WTC11 (cell line): ENCODE results near the gene CA10. TPM values are rescaled to one million over a fixed set of nuclear protein-coding genes. Genes with fewer than 3 reads are reported as not detected.

Experiments
- ATAC-seq: fragments of 200-7000 bp; cut with Tn5 transposase; 2 replicates; pipeline ENCODE4 v1.10.0; 2021; ENCODE audit warnings: mild to moderate bottlenecking, moderate library complexity
- CTCF ChIA-PET: fragments of 300-600 bp; sonication (Branson Sonifier 250); formaldehyde crosslinking; loops from one replicate; lab custom pipeline; 2021; ENCODE audit warnings: antibody characterized with exemption; lab: Charles Lee
- POLR2A ChIA-PET: fragments of 350-600 bp; sonication (Branson Sonifier 250); formaldehyde crosslinking; loops from one replicate; lab custom pipeline; 2021; ENCODE audit warnings: antibody characterized with exemption; lab: Charles Lee
- DNase-seq: peaks from one replicate; pipeline ENCODE4 v3.0.0; 2021; ENCODE audit warnings: low spot score
- H3K27ac Mint-ChIP-seq: 2 replicates; pipeline ENCODE4 v1.8.0; 2021; ENCODE audit warnings: mixed read lengths
- H3K27me3 Mint-ChIP-seq: 2 replicates; pipeline ENCODE4 v1.8.0; 2021; ENCODE audit warnings: low read depth, mild to moderate bottlenecking, moderate library complexity, mixed read lengths
- H3K36me3 Mint-ChIP-seq: 2 replicates; pipeline ENCODE4 v1.8.0; 2021; ENCODE audit warnings: mixed read lengths
- H3K4me1 Mint-ChIP-seq: 2 replicates; pipeline ENCODE4 v1.8.0; 2022; ENCODE audit warnings: mixed read lengths
- H3K4me3 Mint-ChIP-seq: 2 replicates; pipeline ENCODE4 v1.8.0; 2021; ENCODE audit warnings: mild to moderate bottlenecking, moderate library complexity, mixed read lengths
- H3K9me3 Mint-ChIP-seq: 2 replicates; pipeline ENCODE4 v1.8.0; 2021; ENCODE audit warnings: mixed read lengths
- ATF3 ChIP-seq: sonication (generic); formaldehyde crosslinking; conservative IDR thresholded peaks from 2 replicates; pipeline ENCODE4 v1.8.1; 2022; ENCODE audit warnings: mild to moderate bottlenecking, missing genetic modification reagents
- EMX1 ChIP-seq: fragments of 250-450 bp; sonication (Bioruptor Pico); IDR thresholded peaks from 2 replicates; pipeline ENCODE4 v1.8.0; 2021; ENCODE audit warnings: mild to moderate bottlenecking
- GABPB1 ChIP-seq: sonication (generic); formaldehyde crosslinking; IDR thresholded peaks from 2 replicates; pipeline ENCODE4 v1.8.1; 2023; ENCODE audit warnings: mild to moderate bottlenecking, missing genetic modification reagents
- HMGXB4 ChIP-seq: sonication (generic); formaldehyde crosslinking; IDR thresholded peaks from 2 replicates; pipeline ENCODE4 v1.8.1; 2023; ENCODE audit warnings: mild to moderate bottlenecking, moderate library complexity, missing genetic modification reagents
- IRF2 ChIP-seq: sonication (generic); formaldehyde crosslinking; IDR thresholded peaks from 2 replicates; pipeline ENCODE4 v1.8.0; 2022; ENCODE audit warnings: low read depth, missing genetic modification reagents, borderline replicate concordance
- NR1H2 ChIP-seq: sonication (generic); formaldehyde crosslinking; IDR thresholded peaks from 2 replicates; pipeline ENCODE4 v1.9.0; 2021; ENCODE audit warnings: mild to moderate bottlenecking, moderate library complexity, missing genetic modification reagents
- NR2C2 ChIP-seq: sonication (generic); formaldehyde crosslinking; IDR thresholded peaks from 2 replicates; pipeline ENCODE4 v1.8.0; 2022; ENCODE audit warnings: mild to moderate bottlenecking, missing genetic modification reagents
- PRDM15 ChIP-seq: sonication (generic); formaldehyde crosslinking; IDR thresholded peaks from 2 replicates; pipeline ENCODE4 v1.8.0; 2022; ENCODE audit warnings: missing genetic modification reagents
- RELA ChIP-seq: sonication (generic); formaldehyde crosslinking; IDR thresholded peaks from 2 replicates; pipeline ENCODE4 v1.8.1; 2022; ENCODE audit warnings: missing genetic modification reagents, mild to moderate bottlenecking, borderline replicate concordance
- SOX15 ChIP-seq: fragments of 250-450 bp; sonication (Bioruptor Pico); IDR thresholded peaks from 2 replicates; pipeline ENCODE4 v1.9.0; 2021; ENCODE audit warnings: mild to moderate bottlenecking
- SP1 ChIP-seq: sonication (generic); formaldehyde crosslinking; conservative IDR thresholded peaks from 2 replicates; pipeline ENCODE4 v1.8.1; 2022; ENCODE audit warnings: missing genetic modification reagents
- TEAD4 ChIP-seq: sonication (generic); formaldehyde crosslinking; IDR thresholded peaks from 2 replicates; pipeline ENCODE4 v1.8.0; 2022; ENCODE audit warnings: mild to moderate bottlenecking, missing genetic modification reagents
- USF1 ChIP-seq: sonication (generic); formaldehyde crosslinking; IDR thresholded peaks from 2 replicates; pipeline ENCODE4 v1.8.0; 2022; ENCODE audit warnings: mild to moderate bottlenecking, missing genetic modification reagents
- ZBTB21 ChIP-seq: sonication (generic); formaldehyde crosslinking; IDR thresholded peaks from 2 replicates; pipeline ENCODE4 v1.8.1; 2023; ENCODE audit warnings: mild to moderate bottlenecking, missing genetic modification reagents, borderline replicate concordance
- ZNF121 ChIP-seq: sonication (generic); formaldehyde crosslinking; IDR thresholded peaks from 2 replicates; pipeline ENCODE4 v1.8.0; 2023; ENCODE audit warnings: missing genetic modification reagents
- ZNF219 ChIP-seq: sonication (generic); formaldehyde crosslinking; IDR thresholded peaks from 2 replicates; pipeline ENCODE4 v1.8.0; 2023; ENCODE audit warnings: missing genetic modification reagents, mild to moderate bottlenecking, borderline replicate concordance
- ZNF232 ChIP-seq: sonication (generic); formaldehyde crosslinking; IDR thresholded peaks from 2 replicates; pipeline ENCODE4 v1.8.0; 2022; ENCODE audit warnings: mild to moderate bottlenecking, missing genetic modification reagents
- ZNF317 ChIP-seq: sonication (generic); formaldehyde crosslinking; IDR thresholded peaks from 2 replicates; pipeline ENCODE4 v1.8.1; 2023; ENCODE audit warnings: low read depth, mild to moderate bottlenecking, moderate library complexity, missing genetic modification reagents, borderline replicate concordance
- ZNF425 ChIP-seq: fragments of 250-450 bp; sonication (Bioruptor Pico); conservative IDR thresholded peaks from 2 replicates; pipeline ENCODE4 v1.9.0; 2021; ENCODE audit warnings: mild to moderate bottlenecking
- total RNA-seq: library from RNA; stranded (reverse); gene quantifications from 3 replicates; pipeline ENCODE4 v1.2.3, GENCODE V29; 2021
- TF ChIP-seq, protein P1 (sequence below): fragments of 250-450 bp; sonication (Bioruptor Pico); IDR thresholded peaks from 2 replicates; pipeline ENCODE4 v1.8.0; 2021; ENCODE audit warnings: mild to moderate bottlenecking
- TF ChIP-seq, protein P2 (sequence below): sonication (generic); formaldehyde crosslinking; IDR thresholded peaks from 2 replicates; pipeline ENCODE4 v1.8.0; 2023; ENCODE audit warnings: missing genetic modification reagents

CA10 gene
- total RNA-seq, 1 experiment from 2014 or later = 0.90 TPM

DNA sequence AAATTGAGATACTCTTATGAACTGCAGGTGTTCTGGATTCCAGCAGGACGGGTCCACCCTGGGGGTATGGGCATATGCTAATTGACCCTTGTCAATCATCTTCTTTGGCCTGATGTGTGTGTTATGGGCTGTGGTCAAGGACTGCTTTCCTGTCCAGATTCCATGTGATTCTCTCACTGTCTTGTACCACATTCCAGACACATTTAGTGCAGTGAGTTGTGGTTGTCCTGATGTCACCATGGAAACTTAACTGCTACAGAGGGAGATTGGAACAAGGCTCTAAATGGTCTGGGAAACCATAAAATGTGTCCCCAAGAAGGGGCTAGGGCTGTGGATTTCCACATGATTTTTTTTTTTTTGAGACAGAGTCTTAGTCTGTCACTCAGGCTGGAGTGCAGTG, 530.7 kb downstream of the CA10 start (continued):
- TF ChIP-seq ZNF425 = no peak
- no peak for TF ChIP-seq ZBTB21 (CRISPR knock-in tag)
- TF ChIP-seq RELA (CRISPR knock-in tag) = no peak
- no peak for TF ChIP-seq ZNF232 (CRISPR knock-in tag)
- TF ChIP-seq GABPB1 (CRISPR knock-in tag) = no peak
- no peak for TF ChIP-seq HMGXB4
- TF ChIP-seq ZNF219 (CRISPR knock-in tag) = no peak

DNA sequence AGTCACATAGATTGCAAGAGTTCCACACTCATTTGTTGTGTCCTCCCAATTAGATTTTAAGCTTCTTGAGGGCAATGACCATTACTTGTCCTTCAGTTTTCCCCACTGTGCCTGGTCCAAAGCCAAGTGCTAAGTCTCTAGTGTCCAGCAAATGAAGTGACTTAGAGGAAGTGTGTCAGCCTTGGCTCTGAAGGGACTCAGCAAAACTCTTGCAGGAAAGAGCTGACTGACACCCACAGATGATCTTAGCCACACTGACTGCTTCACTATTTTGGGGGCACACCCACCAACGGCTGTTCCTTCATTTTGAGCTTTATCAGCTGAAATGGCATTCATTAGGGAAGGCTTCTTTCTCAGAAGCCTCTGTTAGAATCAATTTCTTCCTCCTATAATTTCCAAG, 540.0 kb downstream of the CA10 start:
- ATAC-seq (no peak), DNase-seq (no peak)
- no peak overlapping the region for H3K27ac Mint-ChIP-seq
- CTCF ChIA-PET = no interaction called here
- POLR2A ChIA-PET = no interaction called here
- H3K4me3 Mint-ChIP-seq = no peak overlapping the region
- no peak for TF ChIP-seq SOX15 (CRISPR knock-in tag)
- no peak for TF ChIP-seq ZNF425
- no peak for TF ChIP-seq ATF3 (CRISPR knock-in tag)
- no peak for TF ChIP-seq NR2C2
- peaks cover 46% of the 10 kb centered on the region for H3K9me3 Mint-ChIP-seq
- H3K4me1 Mint-ChIP-seq = peaks cover 4% of the 10 kb centered on the region; the same call in 1 of the 2 replicates
- 0 out of 2 replicates have a peak, but pooled peaks cover 3% of the 10 kb centered on the region for H3K27me3 Mint-ChIP-seq
- peaks cover 5% of the 10 kb centered on the region; the same call in 1 of the 2 replicates for H3K36me3 Mint-ChIP-seq

- ChIA-PET POLR2A (no interaction called here), CTCF (interaction anchor here (0.9 kb wide), 1 partner anchor 33 kb away, joined by 3 read pairs; no protein-coding TSS in a partner anchor)
- DNase-seq (no peak), ATAC-seq (no peak)
- Mint-ChIP-seq H3K27ac (no peak overlapping the region), H3K36me3 (peaks cover 5% of the 10 kb centered on the region; the same call in 1 of the 2 replicates), H3K4me1 (peaks cover 4% of the 10 kb centered on the region; the same call in 1 of the 2 replicates), H3K27me3 (0 out of 2 replicates have a peak, but pooled peaks cover 3% of the 10 kb centered on the region), H3K9me3 (peaks cover 41% of the 10 kb centered on the region), H3K4me3 (no peak overlapping the region)
- TF ChIP-seq USF1 (CRISPR knock-in tag) (no peak), NR1H2 (no peak), NR2C2 (no peak), IRF2 (CRISPR knock-in tag) (no peak), EMX1 (CRISPR knock-in tag) (no peak), SP1 (CRISPR knock-in tag) (no peak), TEAD4 (CRISPR knock-in tag) (no peak), GABPB1 (CRISPR knock-in tag) (no peak), ZNF317 (no peak), PRDM15 (no peak), ZNF121 (CRISPR knock-in tag) (no peak)
- TF ChIP-seq, protein P1, sequence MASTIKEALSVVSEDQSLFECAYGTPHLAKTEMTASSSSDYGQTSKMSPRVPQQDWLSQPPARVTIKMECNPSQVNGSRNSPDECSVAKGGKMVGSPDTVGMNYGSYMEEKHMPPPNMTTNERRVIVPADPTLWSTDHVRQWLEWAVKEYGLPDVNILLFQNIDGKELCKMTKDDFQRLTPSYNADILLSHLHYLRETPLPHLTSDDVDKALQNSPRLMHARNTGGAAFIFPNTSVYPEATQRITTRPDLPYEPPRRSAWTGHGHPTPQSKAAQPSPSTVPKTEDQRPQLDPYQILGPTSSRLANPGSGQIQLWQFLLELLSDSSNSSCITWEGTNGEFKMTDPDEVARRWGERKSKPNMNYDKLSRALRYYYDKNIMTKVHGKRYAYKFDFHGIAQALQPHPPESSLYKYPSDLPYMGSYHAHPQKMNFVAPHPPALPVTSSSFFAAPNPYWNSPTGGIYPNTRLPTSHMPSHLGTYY = no peak
- TF ChIP-seq, protein P2, sequence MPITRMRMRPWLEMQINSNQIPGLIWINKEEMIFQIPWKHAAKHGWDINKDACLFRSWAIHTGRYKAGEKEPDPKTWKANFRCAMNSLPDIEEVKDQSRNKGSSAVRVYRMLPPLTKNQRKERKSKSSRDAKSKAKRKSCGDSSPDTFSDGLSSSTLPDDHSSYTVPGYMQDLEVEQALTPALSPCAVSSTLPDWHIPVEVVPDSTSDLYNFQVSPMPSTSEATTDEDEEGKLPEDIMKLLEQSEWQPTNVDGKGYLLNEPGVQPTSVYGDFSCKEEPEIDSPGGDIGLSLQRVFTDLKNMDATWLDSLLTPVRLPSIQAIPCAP (CRISPR knock-in tag) = no peak
Observed at GRCh38 chr17:51617986-51618385, 540.5 kb downstream of the CA10 start.
